HG02885 (cell line): ENCODE measurements around the gene ARID2.
A peak's percentile ranks its signal among the peaks of the same experiment; 100 is the strongest.

ENCODE experiments used
- ATAC-seq: cut with Tn5 transposase; IDR thresholded peaks from one replicate; pipeline ENCODE4 v1.9.1; 2021; ENCODE audit warnings: mild to moderate bottlenecking; ENCODE audit not compliant: unreplicated experiment, poor library complexity

Gene ARID2

DNA sequence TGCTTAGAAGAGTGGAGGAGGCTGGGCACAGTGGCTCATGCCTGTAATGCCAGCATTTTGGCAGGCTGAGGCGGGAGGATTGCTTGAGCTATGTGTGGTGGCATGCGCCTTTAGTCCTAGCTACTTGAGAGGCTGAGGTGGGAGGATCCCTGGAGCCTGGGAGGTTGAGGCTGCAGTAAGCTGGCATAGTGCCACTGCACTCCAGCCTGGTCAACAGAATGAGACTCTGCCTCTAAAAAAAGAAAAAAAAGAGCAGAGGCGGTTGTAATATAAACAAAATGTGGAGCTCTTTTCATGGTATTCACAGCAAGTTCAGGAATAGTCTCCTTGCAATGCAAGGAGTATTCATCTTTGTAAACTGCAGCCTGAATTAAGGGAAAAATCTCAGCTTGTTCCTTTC lies 27.2 kb downstream of the ARID2 start:
- no peak for ATAC-seq

- ATAC-seq, result no peak
These were observed 27.7 kb downstream of the ARID2 start for GRCh38 chr12:45757172-45757571.

DNA sequence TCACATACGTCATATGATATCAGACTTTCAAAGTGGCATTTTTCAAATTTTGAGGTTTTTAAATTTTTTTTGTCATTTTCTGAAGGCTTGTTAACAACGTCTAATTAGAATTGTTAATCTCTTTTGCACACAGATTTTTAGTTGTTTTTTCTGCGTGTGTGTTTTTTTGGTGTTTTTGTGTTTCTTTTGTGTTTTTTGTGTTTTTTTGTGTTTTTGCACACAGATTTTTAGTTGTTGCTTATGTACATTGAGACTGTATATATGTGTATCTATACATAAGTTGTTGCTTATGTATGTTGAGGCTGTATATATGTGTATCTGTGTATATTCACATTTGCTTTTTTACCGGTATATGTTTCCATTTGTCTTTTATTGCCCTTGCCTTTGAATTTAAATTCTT lies 30.8 kb downstream of the ARID2 start:
- no peak for ATAC-seq

DNA sequence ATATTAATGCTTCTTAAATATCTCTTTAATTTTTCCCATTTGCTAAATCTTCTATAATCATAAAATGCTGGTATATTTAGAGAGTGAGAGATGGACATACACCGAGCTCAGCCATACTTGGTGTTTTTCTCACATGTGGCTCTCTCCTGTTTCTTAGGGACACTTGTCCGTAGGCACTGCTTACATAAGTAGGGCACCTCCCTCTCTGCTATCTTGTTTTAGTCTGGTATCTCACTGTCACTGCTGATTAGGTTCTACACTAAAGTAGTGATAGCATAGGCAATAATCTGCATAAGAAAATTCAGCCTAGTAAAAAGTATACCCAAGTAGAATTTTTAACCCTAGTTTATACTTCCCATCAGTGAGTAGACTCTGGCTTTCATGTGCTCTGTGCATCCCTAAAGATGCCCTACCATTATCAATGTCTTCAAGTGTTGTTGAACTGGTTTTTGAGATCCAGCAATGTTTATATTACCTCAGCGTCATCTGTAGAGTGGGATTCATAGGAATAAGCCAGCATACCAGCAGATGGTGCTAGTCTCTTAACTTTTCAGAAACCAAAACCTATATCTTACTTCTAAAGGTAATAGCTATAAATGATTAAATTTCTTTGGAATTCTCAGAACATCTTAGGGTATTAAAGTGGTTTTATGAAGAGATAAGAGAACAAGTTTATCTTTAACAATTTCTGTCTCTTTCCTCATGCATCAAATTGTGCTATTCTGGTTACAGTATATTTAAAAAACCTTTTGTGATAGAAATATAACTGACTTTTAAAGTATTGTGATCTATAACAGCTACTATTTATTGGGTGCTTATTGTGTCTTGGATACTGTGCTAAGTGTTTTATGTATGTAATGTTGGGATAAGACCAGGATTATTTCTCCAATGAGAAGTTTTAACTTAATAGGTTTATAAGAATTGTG lies 32.9 kb downstream of the ARID2 start:
- peak; percentile 52 for ATAC-seq

DNA sequence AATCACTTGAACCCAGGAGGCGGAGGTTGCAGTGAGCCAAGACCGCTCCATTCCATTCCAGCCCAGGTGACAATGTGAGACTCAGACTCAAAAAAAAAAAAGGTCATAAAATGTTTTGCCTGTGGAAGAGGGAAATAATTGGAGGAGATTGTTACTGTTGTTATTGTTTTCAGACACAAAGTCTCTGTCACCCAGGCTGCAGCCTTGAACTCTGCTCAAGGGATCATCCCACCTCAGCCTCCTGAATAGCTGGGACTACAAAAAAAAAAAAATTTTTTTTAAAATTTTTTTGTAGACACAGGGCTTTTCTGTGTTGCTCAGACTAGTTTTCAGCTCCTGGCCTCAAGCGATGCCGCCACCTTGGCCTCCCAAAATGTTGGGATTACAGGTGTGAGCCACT lies 33.9 kb downstream of the ARID2 start:
- ATAC-seq, result no peak

GRCh38 chr12:45768194-45768593 lies 38.7 kb downstream of the ARID2 start:
- ATAC-seq, result no peak

- ATAC-seq, result no peak
These were observed 44.2 kb downstream of the ARID2 start for GRCh38 chr12:45773747-45774146.

DNA sequence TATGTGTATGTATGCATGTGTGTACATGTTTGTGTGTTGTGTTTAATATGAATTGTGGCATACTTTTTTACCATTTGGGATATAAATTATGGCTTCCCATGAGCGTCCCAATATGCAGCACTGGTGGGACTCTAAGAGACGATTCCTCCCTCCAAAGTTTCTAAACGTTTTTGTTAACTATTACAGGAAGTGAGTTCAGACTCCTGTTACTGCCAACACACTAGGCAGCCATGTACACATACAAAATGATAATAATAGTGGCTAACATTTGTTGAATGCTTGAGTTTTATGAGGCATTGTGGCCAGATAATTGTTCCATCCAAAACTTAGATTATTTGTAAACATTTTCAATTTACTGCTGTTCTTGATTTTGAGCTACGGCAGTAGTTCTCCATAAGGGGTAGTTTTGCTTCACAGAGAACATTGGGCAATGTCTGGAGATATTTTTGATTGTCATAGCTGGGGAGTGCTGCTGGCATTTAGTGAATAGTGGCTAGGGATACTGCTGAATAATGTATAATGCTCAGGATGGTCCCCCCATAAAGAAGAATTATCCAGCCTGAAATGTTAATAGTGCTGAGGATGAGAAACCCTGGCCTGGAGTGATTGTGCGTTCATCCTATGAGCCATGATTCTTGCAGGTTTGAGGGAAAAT lies 45.1 kb downstream of the ARID2 start:
- ATAC-seq, result no peak

DNA sequence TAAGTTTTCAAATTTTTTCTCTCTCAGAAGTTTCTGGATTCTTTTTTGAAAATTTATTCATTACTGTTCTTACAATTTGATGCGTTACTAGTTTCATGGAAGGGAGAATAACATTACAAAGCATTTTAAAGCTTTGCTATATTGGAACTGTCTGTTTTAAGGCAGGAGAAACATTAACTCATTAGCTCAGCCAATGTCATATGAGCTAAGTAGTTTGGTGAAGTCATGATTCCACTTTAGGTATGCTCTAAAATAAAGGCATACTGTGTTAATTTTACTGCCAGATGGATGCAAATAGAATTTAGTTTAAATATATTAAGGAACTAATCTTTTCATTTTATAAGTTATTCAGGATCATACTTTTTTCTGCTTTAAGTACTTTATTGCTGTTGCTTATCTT lies 46.0 kb downstream of the ARID2 start:
- no peak for ATAC-seq

GRCh38 chr12:45775964-45776363 lies 46.5 kb downstream of the ARID2 start:
- peak; percentile 70 for ATAC-seq

GRCh38 chr12:45779936-45780335 lies 50.4 kb downstream of the ARID2 start:
- ATAC-seq, result no peak

DNA sequence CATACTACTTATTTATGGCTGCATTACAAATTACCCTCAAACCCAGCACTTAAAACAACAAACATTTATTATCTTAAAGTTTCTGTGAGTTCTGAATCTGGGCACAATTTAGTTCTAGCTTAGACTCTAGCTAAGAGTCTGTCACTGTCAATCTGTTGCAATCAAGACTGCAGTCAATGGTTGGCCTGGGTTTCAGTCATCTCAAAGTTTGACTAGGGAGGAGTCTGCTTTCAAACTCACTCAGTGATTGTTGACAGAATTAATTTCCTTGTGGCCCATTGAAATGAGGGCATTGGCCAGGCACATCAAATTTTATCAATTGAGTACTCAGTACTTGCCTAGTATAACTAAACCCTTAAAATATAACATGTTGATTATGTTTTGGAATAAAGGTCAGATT lies 51.6 kb downstream of the ARID2 start:
- ATAC-seq, result no peak

- ATAC-seq, result no peak
These were observed 55.8 kb downstream of the ARID2 start for GRCh38 chr12:45785315-45785714.

- ATAC-seq, result no peak
These were observed 59.5 kb downstream of the ARID2 start for GRCh38 chr12:45789025-45789424.

DNA sequence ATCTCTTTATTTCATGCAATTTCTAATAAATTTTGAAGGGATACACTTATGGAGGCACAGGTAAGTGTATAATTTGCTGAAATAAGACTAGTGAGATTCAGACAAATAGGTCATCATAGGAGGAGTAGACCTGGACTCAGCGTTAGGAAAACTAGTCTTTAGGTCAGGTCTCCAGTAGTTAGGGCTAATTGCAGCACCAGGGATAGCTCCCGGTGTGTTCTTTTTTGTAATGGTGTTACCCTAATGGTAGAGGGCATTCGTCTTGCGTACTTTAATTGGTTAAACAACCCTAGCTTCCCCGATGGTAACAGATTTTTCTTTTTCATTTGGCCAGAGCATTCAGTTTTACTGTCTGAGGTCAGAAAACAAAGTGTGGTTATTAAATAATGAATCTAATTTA lies 64.9 kb downstream of the ARID2 start:
- no peak for ATAC-seq

GRCh38 chr12:45801625-45802024 lies 72.1 kb downstream of the ARID2 start:
- no peak for ATAC-seq

DNA sequence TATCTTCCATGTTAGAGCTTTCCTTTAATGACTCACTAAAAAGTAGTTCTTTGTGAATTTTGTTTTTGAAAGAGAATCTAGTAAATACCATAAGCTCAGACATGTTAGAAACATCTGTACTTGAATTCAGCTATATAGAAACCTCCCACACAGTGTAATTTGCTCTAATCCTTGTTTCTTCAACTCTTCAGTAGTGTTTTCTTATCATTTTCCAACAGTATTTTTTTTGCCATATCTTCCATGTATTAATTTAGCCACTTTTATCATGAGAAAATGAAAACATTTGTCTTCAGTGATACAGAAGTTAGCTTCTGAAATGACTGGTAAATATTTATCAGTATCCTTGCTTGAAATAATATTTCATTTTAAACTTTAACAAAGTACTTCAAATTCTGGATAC lies 73.6 kb downstream of the ARID2 start:
- ATAC-seq, result no peak

- no peak for ATAC-seq
These were observed 87.1 kb downstream of the ARID2 start for GRCh38 chr12:45816652-45817051.

GRCh38 chr12:45827974-45828373 lies 98.5 kb downstream of the ARID2 start:
- peak; percentile 42 for ATAC-seq

DNA sequence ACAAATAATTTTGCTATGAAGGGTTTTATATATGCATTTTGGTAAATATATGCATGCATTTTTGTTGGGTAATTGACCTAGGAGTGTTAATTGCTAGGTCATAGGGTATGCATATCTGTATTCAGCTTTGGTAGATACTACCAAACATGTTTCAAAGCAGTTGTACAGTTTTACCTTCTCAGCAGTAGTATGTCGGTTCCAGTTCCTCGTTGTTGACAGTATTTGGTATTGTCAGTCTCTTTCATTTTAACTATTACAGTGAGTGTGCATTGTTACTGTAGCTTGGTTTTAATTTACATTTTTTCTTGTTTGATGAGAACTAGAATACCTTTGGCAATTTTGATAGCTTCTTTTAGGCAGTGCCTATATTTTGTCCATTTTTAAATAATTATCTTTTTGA lies 98.9 kb downstream of the ARID2 start:
- ATAC-seq, result peak; percentile 92

- no peak for ATAC-seq
These were observed 102.1 kb downstream of the ARID2 start for GRCh38 chr12:45831590-45831989.

- ATAC-seq, result no peak
These were observed 103.9 kb downstream of the ARID2 start for GRCh38 chr12:45833401-45833800.
